ENCODE measurements around the gene DPEP2NB.

The DPEP2NB gene

DNA sequence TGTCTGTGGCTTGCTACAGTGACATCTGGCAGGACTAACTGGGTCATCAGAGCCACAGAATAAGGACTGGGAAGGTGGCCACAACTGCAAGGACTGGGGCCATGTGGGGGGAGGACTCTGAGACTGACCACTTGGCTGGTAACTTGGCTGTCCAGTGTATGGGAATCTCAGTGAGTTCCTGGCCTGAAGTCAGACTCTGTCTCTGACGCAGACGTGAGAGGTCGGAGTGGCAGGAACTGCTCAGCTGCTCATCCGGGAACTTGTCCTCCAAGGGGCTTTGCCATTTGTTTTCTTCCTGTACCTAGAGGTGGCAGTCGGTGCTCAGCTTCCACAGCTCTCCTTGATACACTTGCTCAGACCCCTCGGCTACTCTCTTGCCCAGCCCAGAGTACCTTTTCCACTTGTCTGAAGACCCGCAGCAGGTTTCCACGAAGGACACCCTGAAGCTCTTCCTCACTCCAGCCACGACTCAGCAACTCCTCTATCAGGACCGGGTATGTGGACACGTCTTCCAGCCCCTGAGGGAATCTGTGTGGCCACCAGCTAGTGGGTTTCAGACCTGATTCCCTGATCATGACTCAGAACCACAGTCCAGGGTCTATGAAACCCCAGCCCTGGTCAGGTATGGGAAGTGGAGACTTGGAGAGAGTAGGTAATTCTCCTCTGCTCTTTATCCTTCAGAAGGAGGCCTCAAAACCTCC lies 28.1 kb downstream of the DPEP2NB start:
- TF ChIP-seq, protein P1, sequence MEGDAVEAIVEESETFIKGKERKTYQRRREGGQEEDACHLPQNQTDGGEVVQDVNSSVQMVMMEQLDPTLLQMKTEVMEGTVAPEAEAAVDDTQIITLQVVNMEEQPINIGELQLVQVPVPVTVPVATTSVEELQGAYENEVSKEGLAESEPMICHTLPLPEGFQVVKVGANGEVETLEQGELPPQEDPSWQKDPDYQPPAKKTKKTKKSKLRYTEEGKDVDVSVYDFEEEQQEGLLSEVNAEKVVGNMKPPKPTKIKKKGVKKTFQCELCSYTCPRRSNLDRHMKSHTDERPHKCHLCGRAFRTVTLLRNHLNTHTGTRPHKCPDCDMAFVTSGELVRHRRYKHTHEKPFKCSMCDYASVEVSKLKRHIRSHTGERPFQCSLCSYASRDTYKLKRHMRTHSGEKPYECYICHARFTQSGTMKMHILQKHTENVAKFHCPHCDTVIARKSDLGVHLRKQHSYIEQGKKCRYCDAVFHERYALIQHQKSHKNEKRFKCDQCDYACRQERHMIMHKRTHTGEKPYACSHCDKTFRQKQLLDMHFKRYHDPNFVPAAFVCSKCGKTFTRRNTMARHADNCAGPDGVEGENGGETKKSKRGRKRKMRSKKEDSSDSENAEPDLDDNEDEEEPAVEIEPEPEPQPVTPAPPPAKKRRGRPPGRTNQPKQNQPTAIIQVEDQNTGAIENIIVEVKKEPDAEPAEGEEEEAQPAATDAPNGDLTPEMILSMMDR (IDR thresholded peaks at IDR 0.05; ENCODE audit: poor library complexity, severe bottlenecking), result no peak
- Histone ChIP-seq H3K27ac (ENCODE audit: poor library complexity, severe bottlenecking) (no peak overlapping the region), H3K27me3 (ENCODE audit: insufficient read depth, poor library complexity, severe bottlenecking) (no peaks in the 10 kb centered on the region), H3K4me1 (ENCODE audit: insufficient read depth, poor library complexity, severe bottlenecking) (peaks cover 13% of the 10 kb centered on the region), H3K4me3 (ENCODE audit: severe bottlenecking) (no peak overlapping the region), H3K36me3 (ENCODE audit: low read depth) (no peaks in the 10 kb centered on the region), H3K9me3 (ENCODE audit: severe bottlenecking) (no peaks in the 10 kb centered on the region)
- ATAC-seq (ENCODE audit: low read depth) (peak; percentile 22; the same call in 1 of the 3 replicates), DNase-seq (ENCODE audit: low spot score) (no peak)

- no peak for ATAC-seq (ENCODE audit: low read depth)
Observed at GRCh38 chr16:67986949-67987348, 28.8 kb downstream of the DPEP2NB start.

GRCh38 chr16:67982011-67982696 lies 33.6 kb downstream of the DPEP2NB start:
- Histone ChIP-seq H3K27ac (ENCODE audit: poor library complexity, severe bottlenecking) (no peak overlapping the region), H3K36me3 (ENCODE audit: low read depth) (no peaks in the 10 kb centered on the region)
- TF ChIP-seq, protein P1 (IDR thresholded peaks at IDR 0.05; ENCODE audit: poor library complexity, severe bottlenecking), result no peak

More at GRCh38 chr16:67986949-67987348, 28.8 kb downstream of the DPEP2NB start:
- TF ChIP-seq, protein P1 (IDR thresholded peaks at IDR 0.05; ENCODE audit: poor library complexity, severe bottlenecking), result no peak
- Histone ChIP-seq H3K27ac (ENCODE audit: poor library complexity, severe bottlenecking) (no peak overlapping the region), H3K36me3 (ENCODE audit: low read depth) (no peaks in the 10 kb centered on the region), H3K4me3 (ENCODE audit: severe bottlenecking) (no peak overlapping the region), H3K27me3 (ENCODE audit: insufficient read depth, poor library complexity, severe bottlenecking) (no peaks in the 10 kb centered on the region), H3K4me1 (ENCODE audit: insufficient read depth, poor library complexity, severe bottlenecking) (peaks cover 13% of the 10 kb centered on the region), H3K9me3 (ENCODE audit: severe bottlenecking) (no peaks in the 10 kb centered on the region)
- DNase-seq (ENCODE audit: low spot score), result no peak

GRCh38 chr16:67979955-67980678 lies 35.6 kb downstream of the DPEP2NB start, which contains the start of gene DPEP3:
DPEP3 (minus strand) TSS chr16:67980499; CDS start chr16:67980380, 119 bp downstream.
- H3K36me3 ChIP-seq (ENCODE audit: low read depth), result no peaks in the 10 kb centered on the region
- no peaks in the 10 kb centered on the region for H3K27me3 ChIP-seq (ENCODE audit: insufficient read depth, poor library complexity, severe bottlenecking)
- H3K4me1 ChIP-seq (ENCODE audit: insufficient read depth, poor library complexity, severe bottlenecking), result peaks cover 13% of the 10 kb centered on the region
- TF ChIP-seq, protein P1 (IDR thresholded peaks at IDR 0.05; ENCODE audit: poor library complexity, severe bottlenecking), result no peak
- H3K27ac ChIP-seq (ENCODE audit: poor library complexity, severe bottlenecking), result no peak within 1 kb of the TSS
- H3K9me3 ChIP-seq (ENCODE audit: severe bottlenecking), result no peaks in the 10 kb centered on the region
- ATAC-seq (ENCODE audit: low read depth) (no peak), DNase-seq (ENCODE audit: low spot score) (no peak)
- no peak within 1 kb of the TSS for H3K4me3 ChIP-seq (ENCODE audit: severe bottlenecking)

More at GRCh38 chr16:67982011-67982696, 33.6 kb downstream of the DPEP2NB start:
- H3K4me1 ChIP-seq (ENCODE audit: insufficient read depth, poor library complexity, severe bottlenecking), result peaks cover 13% of the 10 kb centered on the region
- DNase-seq (ENCODE audit: low spot score) (no peak), ATAC-seq (ENCODE audit: low read depth) (no peak)
- no peaks in the 10 kb centered on the region for H3K9me3 ChIP-seq (ENCODE audit: severe bottlenecking)
- no peak overlapping the region for H3K4me3 ChIP-seq (ENCODE audit: severe bottlenecking)
- H3K27me3 ChIP-seq (ENCODE audit: insufficient read depth, poor library complexity, severe bottlenecking), result no peaks in the 10 kb centered on the region

Data from RWPE2 (cell line).